Muscle layer of duodenum (tissue), 2 donors: ENCODE measurements around the gene GRIK3.

Source experiments
- H3K27ac ChIP-seq: one replicate; pipeline ENCODE4 v1.7.0; 2013; ENCODE audit warnings: mild to moderate bottlenecking, low read length
- H3K27me3 ChIP-seq: one replicate; pipeline ENCODE4 v1.7.0; 2013; ENCODE audit warnings: low read depth, mild to moderate bottlenecking, control low read depth, low read length
- H3K36me3 ChIP-seq, 2 donors: one replicate each; pipeline ENCODE4 v1.7.0; 2013; ENCODE audit warnings: low read length in 2 of 2, control low read depth in 1 of 2, mild to moderate bottlenecking in 1 of 2; ENCODE audit not compliant: insufficient read depth in 2 of 2, control insufficient read depth in 1 of 2
- H3K4me1 ChIP-seq, 2 donors: one replicate each; pipeline ENCODE4 v1.7.0; 2013; ENCODE audit warnings: low read length in 2 of 2, mild to moderate bottlenecking in 2 of 2, control low read depth in 1 of 2, moderate library complexity in 1 of 2; ENCODE audit not compliant: insufficient read depth in 2 of 2, control insufficient read depth in 1 of 2
- H3K4me3 ChIP-seq, 2 donors: one replicate each; pipeline ENCODE4 v1.7.0; 2013; ENCODE audit warnings: low read length in 2 of 2, low read depth in 1 of 2, mild to moderate bottlenecking in 1 of 2
- H3K9me3 ChIP-seq, 2 donors: one replicate each; pipeline ENCODE4 v1.7.0; 2013; ENCODE audit warnings: low read length in 2 of 2, control low read depth in 1 of 2, mild to moderate bottlenecking in 1 of 2; ENCODE audit not compliant: control insufficient read depth in 1 of 2
- donor health status: healthy.

Gene GRIK3

GRCh38 chr1:36857754-36858153 is 176.6 kb downstream of the GRIK3 start:
- H3K36me3 ChIP-seq: no peaks in the 10 kb centered on the region
- H3K4me1 ChIP-seq: no peaks in the 10 kb centered on the region
- no peak overlapping the region for H3K4me3 ChIP-seq
- no peaks in the 10 kb centered on the region for H3K9me3 ChIP-seq
- H3K27ac ChIP-seq: no peak overlapping the region
- H3K27me3 ChIP-seq: no peaks in the 10 kb centered on the region

- Histone ChIP-seq H3K4me3 (no peak overlapping the region), H3K27me3 (no peaks in the 10 kb centered on the region), H3K9me3 (no peaks in the 10 kb centered on the region)
Observed at GRCh38 chr1:36855699-36856494, 178.4 kb downstream of the GRIK3 start.

GRCh38 chr1:36853638-36854037 is 180.7 kb downstream of the GRIK3 start:
- H3K36me3 ChIP-seq: no peaks in the 10 kb centered on the region
- H3K4me1 ChIP-seq: no peaks in the 10 kb centered on the region
- H3K4me3 ChIP-seq: no peak overlapping the region
- peaks cover 10% of the 10 kb centered on the region for H3K27me3 ChIP-seq
- no peaks in the 10 kb centered on the region for H3K9me3 ChIP-seq
- no peak overlapping the region for H3K27ac ChIP-seq

More at GRCh38 chr1:36855699-36856494, 178.4 kb downstream of the GRIK3 start:
- Histone ChIP-seq H3K36me3 (no peaks in the 10 kb centered on the region), H3K4me1 (no peaks in the 10 kb centered on the region), H3K27ac (no peak overlapping the region)

GRCh38 chr1:36852586-36852985 is 181.7 kb downstream of the GRIK3 start:
- Histone ChIP-seq H3K4me3 (no peak overlapping the region), H3K27me3 (peaks cover 10% of the 10 kb centered on the region), H3K9me3 (no peaks in the 10 kb centered on the region), H3K36me3 (no peaks in the 10 kb centered on the region), H3K4me1 (no peaks in the 10 kb centered on the region), H3K27ac (no peak overlapping the region)

GRCh38 chr1:36851595-36851994 is 182.7 kb downstream of the GRIK3 start:
- Histone ChIP-seq H3K9me3 (no peaks in the 10 kb centered on the region), H3K4me1 (no peaks in the 10 kb centered on the region), H3K27me3 (peaks cover 10% of the 10 kb centered on the region), H3K4me3 (no peak overlapping the region), H3K36me3 (no peaks in the 10 kb centered on the region), H3K27ac (no peak overlapping the region)

DNA sequence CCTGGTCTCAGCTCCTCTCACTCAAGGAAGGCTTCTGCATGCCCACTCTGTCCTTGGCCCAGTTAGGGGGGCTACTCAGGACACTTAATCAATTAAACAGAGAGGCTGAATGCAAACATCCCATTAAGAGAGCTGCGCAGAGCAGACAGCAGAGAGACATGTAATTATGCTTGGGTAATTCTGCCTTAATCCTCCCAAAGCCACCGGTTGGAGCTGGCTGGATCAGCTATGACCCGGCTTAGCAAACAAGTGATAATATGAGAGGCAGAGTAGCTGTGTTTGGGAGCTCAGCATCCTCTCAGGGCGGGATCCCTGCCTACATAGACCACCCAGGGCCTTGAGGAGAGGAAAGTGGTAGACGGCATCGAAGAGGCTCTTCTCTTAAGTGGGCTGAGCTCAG is 183.2 kb downstream of the GRIK3 start:
- Histone ChIP-seq H3K4me3 (no peak overlapping the region), H3K36me3 (no peaks in the 10 kb centered on the region), H3K27ac (no peak overlapping the region), H3K9me3 (no peaks in the 10 kb centered on the region), H3K4me1 (no peaks in the 10 kb centered on the region), H3K27me3 (peaks cover 10% of the 10 kb centered on the region)

DNA sequence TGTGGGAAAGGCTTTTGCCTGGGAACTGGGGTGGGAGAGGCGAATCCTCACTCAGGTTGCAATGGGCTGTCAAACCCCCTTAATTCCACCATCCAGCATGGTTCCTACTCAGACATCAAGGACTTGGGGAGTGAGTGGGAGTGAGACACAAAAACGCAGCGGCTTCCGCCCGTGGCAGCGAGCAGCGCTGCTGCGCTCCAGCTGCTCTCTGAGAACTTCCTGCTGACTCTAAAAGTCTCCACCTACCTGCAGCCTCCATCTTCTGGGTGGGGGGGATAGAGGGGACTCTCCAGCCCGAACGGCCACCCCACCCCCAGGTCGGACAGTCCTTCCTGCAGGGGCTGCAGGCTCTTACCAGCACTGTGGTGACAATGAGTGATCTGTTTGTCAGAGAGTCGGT is 184.4 kb downstream of the GRIK3 start:
- Histone ChIP-seq H3K36me3 (no peaks in the 10 kb centered on the region), H3K9me3 (no peaks in the 10 kb centered on the region), H3K27me3 (peaks cover 10% of the 10 kb centered on the region), H3K4me3 (no peak overlapping the region), H3K27ac (no peak overlapping the region), H3K4me1 (no peaks in the 10 kb centered on the region)

GRCh38 chr1:36847761-36848160 is 186.6 kb downstream of the GRIK3 start:
- Histone ChIP-seq H3K36me3 (no peaks in the 10 kb centered on the region), H3K27ac (no peak overlapping the region), H3K9me3 (no peaks in the 10 kb centered on the region), H3K4me3 (no peak overlapping the region), H3K4me1 (no peaks in the 10 kb centered on the region), H3K27me3 (peaks cover 10% of the 10 kb centered on the region)

GRCh38 chr1:36847186-36847585 is 187.1 kb downstream of the GRIK3 start:
- H3K4me1 ChIP-seq: no peaks in the 10 kb centered on the region
- no peaks in the 10 kb centered on the region for H3K9me3 ChIP-seq
- H3K27me3 ChIP-seq: peaks cover 10% of the 10 kb centered on the region

GRCh38 chr1:36846357-36846756 is 188.0 kb downstream of the GRIK3 start:
- H3K36me3 ChIP-seq: no peaks in the 10 kb centered on the region
- no peaks in the 10 kb centered on the region for H3K4me1 ChIP-seq
- H3K4me3 ChIP-seq: no peak overlapping the region
- no peak overlapping the region for H3K27ac ChIP-seq
- no peaks in the 10 kb centered on the region for H3K9me3 ChIP-seq
- H3K27me3 ChIP-seq: peaks cover 10% of the 10 kb centered on the region

More at GRCh38 chr1:36847186-36847585, 187.1 kb downstream of the GRIK3 start:
- no peak overlapping the region for H3K27ac ChIP-seq
- H3K36me3 ChIP-seq: no peaks in the 10 kb centered on the region
- no peak overlapping the region for H3K4me3 ChIP-seq

DNA sequence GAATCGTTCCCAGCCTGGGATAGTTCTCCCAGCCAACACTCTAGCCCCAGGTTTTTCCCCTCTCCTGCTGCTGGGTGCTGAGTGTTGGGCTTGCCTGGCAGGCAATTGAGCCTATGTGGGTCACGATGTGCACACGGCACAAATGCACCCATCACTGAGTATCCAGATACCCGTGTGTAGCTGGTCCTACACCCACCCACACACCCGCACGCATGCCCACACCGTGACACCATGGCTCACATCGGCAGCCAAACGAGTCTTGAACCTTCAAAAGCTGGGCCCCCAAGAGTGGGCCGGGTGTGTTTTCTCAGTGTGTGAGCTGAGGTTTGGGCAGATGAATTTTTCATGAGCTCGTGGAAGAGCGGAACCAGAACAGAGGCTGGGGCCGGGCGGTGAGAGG is 188.5 kb downstream of the GRIK3 start:
- H3K9me3 ChIP-seq: no peaks in the 10 kb centered on the region
- H3K4me1 ChIP-seq: no peaks in the 10 kb centered on the region
- H3K27me3 ChIP-seq: peaks cover 14% of the 10 kb centered on the region
- H3K27ac ChIP-seq: no peak overlapping the region
- no peak overlapping the region for H3K4me3 ChIP-seq
- no peaks in the 10 kb centered on the region for H3K36me3 ChIP-seq

DNA sequence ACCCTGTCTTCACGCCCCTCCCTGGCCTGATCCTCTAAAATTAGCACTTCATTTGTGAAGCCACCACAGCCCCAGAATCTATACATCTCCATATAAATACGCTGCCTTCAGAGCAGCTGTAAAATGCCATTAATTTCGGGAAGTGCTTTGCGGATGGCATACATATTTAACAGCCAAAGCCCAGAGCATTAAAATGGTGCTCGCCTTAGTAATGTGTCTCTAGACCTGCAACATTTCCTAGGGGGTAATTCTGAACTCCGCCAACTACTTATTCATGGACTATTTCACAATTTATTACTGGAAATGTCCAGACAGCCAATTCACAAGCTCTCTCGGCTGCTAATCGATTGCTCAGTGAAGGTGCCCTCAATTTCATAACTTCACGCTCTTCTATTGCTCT is 189.4 kb downstream of the GRIK3 start:
- H3K9me3 ChIP-seq: no peaks in the 10 kb centered on the region
- H3K27ac ChIP-seq: no peak overlapping the region
- H3K4me3 ChIP-seq: no peak overlapping the region
- no peaks in the 10 kb centered on the region for H3K36me3 ChIP-seq
- H3K4me1 ChIP-seq: no peaks in the 10 kb centered on the region
- peaks cover 8% of the 10 kb centered on the region for H3K27me3 ChIP-seq
